NCI-H2107 (cell line): Measurements from ENCODE around the gene EEIG1.

ENCODE experiments used
- DNase-seq: peaks from one replicate; lab custom pipeline; 2025; lab: John Stamatoyannopoulos, UW

Gene EEIG1

DNA sequence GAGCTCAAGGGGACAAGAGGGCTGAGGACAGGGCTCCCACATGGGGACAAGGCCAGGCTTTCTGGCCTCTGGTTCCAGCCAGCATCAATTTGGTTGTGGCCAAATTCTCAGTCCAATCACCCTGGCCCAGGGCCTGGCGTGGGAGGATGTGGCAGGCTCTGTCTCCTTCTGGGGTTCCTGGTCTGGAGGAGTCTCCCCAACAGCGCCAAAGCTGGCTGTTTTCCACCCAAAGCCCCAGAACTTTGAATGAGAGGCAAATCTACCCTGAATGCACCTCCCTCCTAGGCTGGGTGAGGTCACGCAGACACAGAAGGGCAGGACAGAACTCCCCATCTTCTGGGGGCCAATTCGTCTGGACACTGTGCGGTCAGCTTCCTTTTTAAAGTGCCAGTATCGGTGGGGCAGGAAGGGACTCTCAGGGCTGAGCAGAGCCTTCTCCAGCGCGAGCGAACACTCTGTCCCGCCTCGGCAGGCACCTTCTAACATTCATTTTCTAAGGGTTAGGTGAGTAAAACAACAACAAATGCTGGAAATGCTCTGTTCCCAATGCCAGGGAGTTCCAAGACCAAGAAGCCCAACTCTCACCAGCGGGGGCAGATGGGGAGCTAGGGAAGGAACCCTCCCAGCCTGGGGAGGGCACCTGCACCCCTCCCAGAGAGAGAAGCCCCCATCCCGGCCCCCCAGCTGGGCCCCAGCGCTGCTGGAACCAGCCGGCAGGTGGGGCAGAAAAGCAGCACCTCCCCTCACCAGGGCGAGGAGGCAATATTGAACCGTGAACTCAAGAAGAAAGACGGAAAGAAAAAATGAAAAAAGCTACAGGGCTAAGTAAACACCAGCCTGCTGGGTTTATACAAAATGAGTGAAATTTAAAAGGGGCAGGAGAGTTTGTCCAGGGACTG is 39.5 kb downstream of the EEIG1 start:
- DNase-seq = no peak

GRCh38 chr9:127940593-127940992 is 40.2 kb downstream of the EEIG1 start:
- no peak for DNase-seq

DNA sequence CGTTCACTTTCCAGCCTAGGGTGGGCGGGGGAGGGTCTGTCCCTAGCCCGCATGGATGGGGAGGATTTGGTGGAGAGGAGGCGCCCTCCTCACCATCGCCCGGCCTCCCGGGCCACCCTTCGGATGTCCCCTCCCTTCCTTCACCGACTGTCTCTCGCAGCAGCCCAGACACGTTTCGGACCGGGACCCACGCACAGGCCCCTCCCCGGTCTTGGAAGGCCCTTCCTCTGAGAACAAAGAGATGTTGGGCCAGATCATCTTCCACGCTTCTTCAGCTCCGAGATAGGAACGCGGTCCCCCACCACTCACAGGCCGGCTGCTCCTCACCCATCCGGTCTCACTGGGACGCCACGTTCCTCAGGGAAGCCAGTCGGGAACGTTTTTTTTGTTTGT is 42.5 kb downstream of the EEIG1 start:
- no peak for DNase-seq

- DNase-seq = no peak
Observed at GRCh38 chr9:127937388-127938297, 43.1 kb downstream of the EEIG1 start, which contains the start of gene DPM2. TSS of gene DPM2 (minus strand) at chr9:127937854. CDS start at chr9:127937820, 34 bp downstream.

- no peak for DNase-seq
Observed at GRCh38 chr9:127937056-127937387, 43.8 kb downstream of the EEIG1 start.

GRCh38 chr9:127936347-127936852 is 44.4 kb downstream of the EEIG1 start:
- DNase-seq = no peak

GRCh38 chr9:127935765-127936221 is 45.0 kb downstream of the EEIG1 start:
- no peak for DNase-seq

DNA sequence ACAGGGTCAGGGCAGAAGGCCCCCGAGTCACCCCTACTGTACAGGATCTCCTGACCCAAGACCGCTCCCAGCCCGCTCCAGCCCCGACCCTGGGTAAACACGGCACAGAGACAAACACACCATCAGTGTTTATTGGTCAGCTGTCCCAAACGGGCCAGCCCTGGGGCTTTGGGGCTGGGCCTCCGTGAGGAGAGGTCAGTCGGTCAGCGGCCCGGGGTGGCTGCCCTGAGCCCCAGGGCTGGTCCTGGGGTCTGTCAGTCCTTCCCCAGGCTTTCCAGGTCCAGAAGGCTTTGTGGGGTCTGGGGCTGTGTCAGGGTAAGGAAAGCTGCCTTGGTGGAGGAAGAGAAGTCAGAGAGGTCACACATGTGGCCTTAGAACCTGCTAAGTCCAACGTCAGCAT is 45.8 kb downstream of the EEIG1 start:
- DNase-seq = no peak

GRCh38 chr9:127934248-127934647 is 46.5 kb downstream of the EEIG1 start:
- DNase-seq = no peak

DNA sequence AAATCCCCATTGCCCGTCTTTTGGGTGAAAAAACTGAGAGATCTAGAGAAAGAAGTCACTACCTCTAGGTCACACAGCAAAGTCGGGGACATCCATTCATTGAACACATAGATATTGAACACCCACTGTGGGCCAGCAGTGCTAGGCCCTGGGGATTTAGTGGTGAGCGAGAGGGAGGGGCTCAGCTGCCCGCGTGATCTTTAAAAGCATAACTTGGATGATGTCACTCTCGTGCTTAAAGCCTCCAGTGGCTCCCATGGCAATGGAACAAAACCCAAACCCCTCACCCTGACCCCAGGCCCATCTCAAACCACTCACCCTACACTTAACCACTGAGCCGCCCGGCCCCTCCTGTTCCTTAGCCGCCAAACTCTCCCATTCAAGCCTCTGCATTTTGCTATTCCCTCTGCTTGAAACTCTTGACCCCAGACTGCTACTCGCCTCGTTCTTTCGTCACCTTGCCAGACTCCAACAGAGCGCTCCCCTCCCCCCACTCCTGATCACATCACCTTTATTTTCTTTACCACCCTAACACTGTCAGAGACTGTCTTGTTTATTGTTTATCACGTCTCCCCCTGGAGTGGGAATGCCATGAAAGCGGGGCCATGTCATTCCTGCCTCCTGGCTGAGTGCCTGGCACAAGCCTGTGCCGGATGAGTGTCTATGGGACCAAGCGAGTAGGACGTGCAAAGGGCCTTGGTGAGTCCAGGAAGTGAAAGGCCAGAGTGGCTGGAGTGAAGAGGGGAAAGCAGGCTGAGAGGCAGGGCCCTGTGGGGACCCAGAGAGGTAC is 49.5 kb downstream of the EEIG1 start:
- DNase-seq = no peak
